ENCODE results near the gene OTOA. TPM values are rescaled to one million over a fixed set of nuclear protein-coding genes. Genes with fewer than 3 reads are reported as not detected.

Gene OTOA
- total RNA-seq, 4 donors from 2014 or later = 0.11 to 0.33 TPM; not detected in 2

DNA sequence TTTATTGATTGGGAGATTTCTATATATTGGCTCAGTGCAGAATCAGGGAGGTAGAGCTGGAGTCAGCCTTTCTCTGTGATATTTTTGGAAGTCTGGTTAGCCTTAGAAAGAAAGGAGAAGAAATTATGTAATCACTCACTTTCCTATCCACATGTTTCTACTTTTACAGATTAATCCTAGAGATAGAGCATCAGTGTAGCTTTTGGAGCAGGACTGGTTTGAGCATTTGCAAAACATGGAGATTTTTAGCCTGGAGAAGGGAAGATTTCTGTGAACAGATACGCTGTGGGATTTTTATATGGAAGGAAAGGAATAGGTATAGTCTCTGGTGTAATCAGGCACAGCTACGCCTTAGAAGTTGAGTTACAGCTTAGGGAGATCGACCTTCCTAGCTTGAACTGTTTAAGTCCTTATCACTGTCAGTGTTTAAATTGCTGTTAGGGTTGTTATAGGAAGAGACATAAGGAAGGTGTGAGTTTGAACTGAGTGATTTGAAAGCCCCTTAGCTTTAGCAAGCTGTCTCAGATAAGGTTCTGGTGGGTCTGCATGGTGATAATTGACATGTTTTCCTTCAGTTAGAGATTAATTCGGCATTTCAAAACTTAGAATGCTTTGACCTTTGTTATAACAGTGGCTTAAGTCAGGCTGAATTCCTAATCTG, 43.9 kb upstream of the OTOA start:
- intact Hi-C loops (cut with DNase I) = no loop called here
- Histone ChIP-seq H3K36me3 (peaks cover 0 to 40% (median 14%) of the 10 kb centered on the region in 4 donors), H3K27ac (replicated peaks in 1 of 4) (no peak overlapping the region), H3K4me1 (peaks cover 0 to 12% (median 3%) of the 10 kb centered on the region in 4 donors), H3K27me3 (no peaks in the 10 kb centered on the region), H3K9me3 (no peaks in the 10 kb centered on the region), H3K4me3 (no peak overlapping the region)
- WGBS = 90% methylated on average over 4 of the region's 4 CpGs
- TF ChIP-seq POLR2A (IDR thresholded peaks at IDR 0.05; ENCODE audit: low read depth) (no peak), POLR2AphosphoS5 (IDR thresholded peaks at IDR 0.05) (no peak), EP300 (IDR thresholded peaks at IDR 0.05) (no peak)
- TF ChIP-seq, protein P1, sequence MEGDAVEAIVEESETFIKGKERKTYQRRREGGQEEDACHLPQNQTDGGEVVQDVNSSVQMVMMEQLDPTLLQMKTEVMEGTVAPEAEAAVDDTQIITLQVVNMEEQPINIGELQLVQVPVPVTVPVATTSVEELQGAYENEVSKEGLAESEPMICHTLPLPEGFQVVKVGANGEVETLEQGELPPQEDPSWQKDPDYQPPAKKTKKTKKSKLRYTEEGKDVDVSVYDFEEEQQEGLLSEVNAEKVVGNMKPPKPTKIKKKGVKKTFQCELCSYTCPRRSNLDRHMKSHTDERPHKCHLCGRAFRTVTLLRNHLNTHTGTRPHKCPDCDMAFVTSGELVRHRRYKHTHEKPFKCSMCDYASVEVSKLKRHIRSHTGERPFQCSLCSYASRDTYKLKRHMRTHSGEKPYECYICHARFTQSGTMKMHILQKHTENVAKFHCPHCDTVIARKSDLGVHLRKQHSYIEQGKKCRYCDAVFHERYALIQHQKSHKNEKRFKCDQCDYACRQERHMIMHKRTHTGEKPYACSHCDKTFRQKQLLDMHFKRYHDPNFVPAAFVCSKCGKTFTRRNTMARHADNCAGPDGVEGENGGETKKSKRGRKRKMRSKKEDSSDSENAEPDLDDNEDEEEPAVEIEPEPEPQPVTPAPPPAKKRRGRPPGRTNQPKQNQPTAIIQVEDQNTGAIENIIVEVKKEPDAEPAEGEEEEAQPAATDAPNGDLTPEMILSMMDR (IDR thresholded peaks at IDR 0.05) = no peak
- DNase-seq (ENCODE audit: extremely low spot score) = no peak

DNA sequence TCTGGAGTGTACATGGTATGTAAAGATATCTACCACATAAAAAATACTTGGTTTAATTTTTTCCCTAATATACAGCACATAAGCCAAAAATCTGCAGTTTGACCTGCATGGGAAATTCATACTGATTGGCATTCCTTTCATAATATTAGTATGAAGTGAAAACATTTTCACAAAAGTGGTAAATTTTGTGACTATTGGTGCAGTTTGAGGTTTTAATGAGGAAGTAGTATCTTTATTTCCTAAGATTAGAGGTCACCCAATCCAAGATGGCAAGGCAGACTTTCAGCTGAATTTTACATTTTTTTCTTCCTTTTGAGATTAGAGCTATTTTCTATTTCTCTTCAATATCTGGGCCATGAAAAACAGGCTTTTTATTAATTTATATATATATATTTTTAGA, 43.2 kb upstream of the OTOA start:
- intact Hi-C loops (cut with DNase I) = no loop called here
- H3K27me3 ChIP-seq = no peaks in the 10 kb centered on the region
- peaks cover 0 to 12% (median 3%) of the 10 kb centered on the region in 4 donors for H3K4me1 ChIP-seq
- no peaks in the 10 kb centered on the region for H3K9me3 ChIP-seq
- peaks cover 0 to 47% (median 19%) of the 10 kb centered on the region in 4 donors for H3K36me3 ChIP-seq
- no peak overlapping the region for H3K27ac ChIP-seq (replicated peaks in 1 of 4)
- TF ChIP-seq EP300 (IDR thresholded peaks at IDR 0.05) = no peak
- TF ChIP-seq POLR2A (IDR thresholded peaks at IDR 0.05; ENCODE audit: low read depth) = no peak
- TF ChIP-seq, protein P1 (IDR thresholded peaks at IDR 0.05) = no peak
- no peak for TF ChIP-seq POLR2AphosphoS5 (IDR thresholded peaks at IDR 0.05)
- no peak overlapping the region for H3K4me3 ChIP-seq
- no peak for DNase-seq (ENCODE audit: extremely low spot score)

DNA sequence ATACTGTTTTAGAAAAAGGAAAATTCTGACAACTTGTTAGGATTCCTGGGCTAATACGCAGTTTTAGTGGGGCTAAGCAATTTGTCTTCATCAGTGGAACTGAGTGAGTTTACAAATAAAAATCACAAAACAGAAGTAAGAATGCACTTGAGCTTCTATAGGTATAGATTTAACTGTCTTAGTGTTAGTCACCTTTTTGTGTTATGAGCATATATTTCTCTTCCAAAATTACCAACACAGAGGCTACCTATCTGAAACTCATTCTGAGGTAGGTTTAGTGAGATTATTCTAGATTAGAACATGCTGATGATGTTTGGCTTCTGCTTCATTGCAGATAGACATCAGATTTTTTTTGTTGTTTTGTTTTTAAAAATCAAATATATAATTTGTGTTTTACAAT, 41.2 kb upstream of the OTOA start:
- no peaks in the 10 kb centered on the region for H3K27me3 ChIP-seq
- no peak overlapping the region for H3K4me3 ChIP-seq
- DNase-seq (ENCODE audit: extremely low spot score) = no peak
- WGBS = 100% methylated on average over 1 of the region's 1 CpG
- TF ChIP-seq, protein P1 (IDR thresholded peaks at IDR 0.05) = no peak
- TF ChIP-seq EP300 (IDR thresholded peaks at IDR 0.05) (no peak), POLR2AphosphoS5 (IDR thresholded peaks at IDR 0.05) (no peak), POLR2A (IDR thresholded peaks at IDR 0.05; ENCODE audit: low read depth) (no peak)
- peaks cover under 1 to 60% (median 27%) of the 10 kb centered on the region in 4 donors for H3K36me3 ChIP-seq
- H3K27ac ChIP-seq (replicated peaks in 1 of 4) = no peak overlapping the region
- no peaks in the 10 kb centered on the region for H3K9me3 ChIP-seq
- intact Hi-C loops (cut with DNase I) = no loop called here
- peaks cover 0 to 19% (median 8%) of the 10 kb centered on the region in 4 donors for H3K4me1 ChIP-seq

DNA sequence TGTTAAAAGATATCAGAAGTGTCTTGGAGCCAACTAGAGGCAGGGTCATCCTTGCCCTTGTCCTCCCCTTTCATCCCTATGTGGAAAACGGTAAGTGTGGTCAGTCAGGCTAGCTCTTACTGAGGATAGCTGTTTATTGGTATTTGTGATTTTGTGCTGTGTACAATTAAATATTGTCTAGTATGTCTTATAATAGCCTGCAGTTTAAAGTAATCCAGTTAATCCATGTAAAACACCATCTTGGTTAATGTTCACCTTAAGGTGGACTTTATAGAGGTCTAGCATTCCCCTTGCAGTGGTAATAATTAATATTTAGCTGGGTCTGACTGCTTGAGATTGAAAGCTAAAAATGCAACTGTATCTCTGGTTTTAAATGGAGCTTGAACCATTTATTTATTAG, 38.7 kb upstream of the OTOA start:
- TF ChIP-seq, protein P1 (IDR thresholded peaks at IDR 0.05) = no peak
- TF ChIP-seq POLR2A (IDR thresholded peaks at IDR 0.05; ENCODE audit: low read depth) = no peak
- no peak for TF ChIP-seq POLR2AphosphoS5 (IDR thresholded peaks at IDR 0.05)
- TF ChIP-seq EP300 (IDR thresholded peaks at IDR 0.05) = no peak
- DNase-seq (ENCODE audit: extremely low spot score) = no peak
- Histone ChIP-seq H3K27ac (replicated peaks in 1 of 4) (no peak overlapping the region), H3K36me3 (peaks cover 14 to 66% (median 35%) of the 10 kb centered on the region in 4 donors), H3K9me3 (no peaks in the 10 kb centered on the region), H3K4me1 (peaks cover 0 to 15% (median 4%) of the 10 kb centered on the region in 4 donors), H3K27me3 (no peaks in the 10 kb centered on the region), H3K4me3 (no peak overlapping the region)
- intact Hi-C loops (cut with DNase I) = no loop called here
- WGBS = 94% methylated on average over 1 of the region's 1 CpG
